ENCODE data around the gene PAPOLB. TPM values are rescaled to one million over a fixed set of nuclear protein-coding genes. Genes with fewer than 3 reads are reported as not detected.

The PAPOLB gene
- polyA plus RNA-seq, 3 donors: not detected

DNA sequence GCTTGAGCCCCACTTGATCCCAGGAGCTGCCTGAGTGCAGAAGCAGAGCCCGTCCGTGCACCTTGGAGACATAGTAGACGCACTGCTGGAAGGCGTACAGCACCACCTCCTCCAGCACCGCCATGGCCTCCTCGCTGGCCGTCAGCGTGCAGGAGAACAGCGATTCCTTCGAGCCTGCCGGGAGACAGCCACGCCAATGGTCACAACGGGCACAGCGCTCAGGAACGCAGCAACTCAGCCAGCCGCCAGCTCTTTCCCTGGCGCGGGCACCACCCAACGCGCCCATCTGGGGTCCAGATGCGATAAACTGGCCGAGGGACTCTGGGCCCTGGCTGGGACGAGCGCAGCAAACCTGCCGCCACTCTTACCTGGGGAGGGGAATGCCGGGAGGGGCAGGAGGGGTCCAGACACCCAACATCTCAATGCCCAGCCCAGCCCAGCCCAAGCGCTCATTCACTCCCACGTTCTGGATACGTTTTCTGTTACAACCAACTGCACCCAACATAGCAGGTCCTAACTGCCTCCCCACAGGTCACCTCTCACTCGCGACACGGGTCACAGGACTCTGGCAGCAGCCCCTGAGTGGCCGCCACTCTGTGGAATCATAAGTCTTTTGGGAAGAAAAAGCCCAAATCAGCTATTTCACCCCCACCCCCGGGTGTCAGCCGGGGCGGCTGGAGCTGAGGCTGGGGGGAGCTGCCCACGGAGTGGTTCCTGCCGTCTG is 44.5 kb downstream of the PAPOLB start:
- peaks cover 3 to 18% (median 8%) of the 10 kb centered on the region in 7 donors for H3K9me3 Mint-ChIP-seq
- Histone ChIP-seq H3K27me3 (ENCODE audit: control insufficient read depth in 2 of 2, insufficient read depth in 2 of 2, low read length in 2 of 2) (peaks cover 0 to 5% of the 10 kb centered on the region in 2 donors), H2AFZ (ENCODE audit: insufficient read depth, low read depth, low read length, poor library complexity, severe bottlenecking) (no peak overlapping the region), H3K4me3 (replicated peaks in 1 of 3; ENCODE audit: low read depth in 2 of 3, low read length in 3 of 3) (no peak overlapping the region), H3K9me3 (replicated peaks in 1 of 2; ENCODE audit: control insufficient read depth in 1 of 2, insufficient read depth in 1 of 2, low read length in 2 of 2) (peaks cover 0 to 4% of the 10 kb centered on the region in 2 donors), H4K20me1 (ENCODE audit: insufficient read depth, low read length) (no peaks in the 10 kb centered on the region), H3K27ac (ENCODE audit: low read depth in 1 of 2, low read length in 2 of 2) (no peak overlapping the region), H3K4me1 (ENCODE audit: control insufficient read depth in 1 of 2, insufficient read depth in 2 of 2, low read length in 2 of 2) (no peaks in the 10 kb centered on the region), H3K79me2 (ENCODE audit: insufficient read depth, low read length) (no peaks in the 10 kb centered on the region), H3K9ac (ENCODE audit: insufficient read depth, low read length, poor library complexity, severe bottlenecking) (no peak overlapping the region), H3K4me2 (replicated peaks; ENCODE audit: extremely low read depth, low read length, poor library complexity, severe bottlenecking) (no peak overlapping the region), H3K36me3 (replicated peaks in 1 of 2; ENCODE audit: control insufficient read depth in 1 of 2, insufficient read depth in 2 of 2, low read length in 2 of 2) (no peaks in the 10 kb centered on the region)
- DNase-seq: no peak
- WGBS (ENCODE audit: insufficient coverage): 95% methylated on average over 29 of the region's 38 CpGs
- TF ChIP-seq CTCF (IDR thresholded peaks at IDR 0.05): no peak
- H3K4me1 Mint-ChIP-seq: peaks cover 3% of the 10 kb centered on the region
- intact Hi-C loops (cut with micrococcal nuclease): no loop called here
- peaks cover 9 to 28% (median 20%) of the 10 kb centered on the region in 3 donors for H3K27me3 Mint-ChIP-seq (ENCODE audit: low read depth in 3 of 3)
- no peak overlapping the region for H3K4me3 Mint-ChIP-seq
- no peaks in the 10 kb centered on the region for H3K36me3 Mint-ChIP-seq
- no peak overlapping the region for H3K27ac Mint-ChIP-seq

- no peaks in the 10 kb centered on the region for H3K36me3 ChIP-seq (replicated peaks in 1 of 2; ENCODE audit: control insufficient read depth in 1 of 2, insufficient read depth in 2 of 2, low read length in 2 of 2)
- Mint-ChIP-seq H3K4me3 (no peak overlapping the region), H3K27me3 (ENCODE audit: low read depth in 3 of 3) (peaks cover 9 to 32% (median 20%) of the 10 kb centered on the region in 3 donors), H3K27ac (no peak overlapping the region), H3K36me3 (no peaks in the 10 kb centered on the region), H3K9me3 (peaks cover 3 to 18% (median 8%) of the 10 kb centered on the region in 7 donors), H3K4me1 (peaks cover 3% of the 10 kb centered on the region)
- H3K9me3 ChIP-seq (replicated peaks in 1 of 2; ENCODE audit: control insufficient read depth in 1 of 2, insufficient read depth in 1 of 2, low read length in 2 of 2): peaks cover 0 to 4% of the 10 kb centered on the region in 2 donors
- intact Hi-C loops (cut with micrococcal nuclease): no loop called here
- WGBS (ENCODE audit: insufficient coverage): 94% methylated on average over 18 of the region's 26 CpGs
- no peaks in the 10 kb centered on the region for H4K20me1 ChIP-seq (ENCODE audit: insufficient read depth, low read length)
- no peak for TF ChIP-seq CTCF (IDR thresholded peaks at IDR 0.05)
- H2AFZ ChIP-seq (ENCODE audit: insufficient read depth, low read depth, low read length, poor library complexity, severe bottlenecking): no peak overlapping the region
- no peak for DNase-seq
- H3K4me1 ChIP-seq (ENCODE audit: control insufficient read depth in 1 of 2, insufficient read depth in 2 of 2, low read length in 2 of 2): no peaks in the 10 kb centered on the region
- no peak overlapping the region for H3K27ac ChIP-seq (ENCODE audit: low read depth in 1 of 2, low read length in 2 of 2)
- no peak overlapping the region for H3K4me2 ChIP-seq (replicated peaks; ENCODE audit: extremely low read depth, low read length, poor library complexity, severe bottlenecking)
- H3K79me2 ChIP-seq (ENCODE audit: insufficient read depth, low read length): no peaks in the 10 kb centered on the region
- H3K9ac ChIP-seq (ENCODE audit: insufficient read depth, low read length, poor library complexity, severe bottlenecking): no peak overlapping the region
- H3K27me3 ChIP-seq (ENCODE audit: control insufficient read depth in 2 of 2, insufficient read depth in 2 of 2, low read length in 2 of 2): peaks cover 0 to 5% of the 10 kb centered on the region in 2 donors
- no peak overlapping the region for H3K4me3 ChIP-seq (replicated peaks in 1 of 3; ENCODE audit: low read depth in 2 of 3, low read length in 3 of 3)
These were observed 45.3 kb downstream of the PAPOLB start for GRCh38 chr7:4816419-4817080.
